Measurements from ENCODE around the gene MEX3D. TPM values are rescaled to one million over a fixed set of nuclear protein-coding genes. Genes with fewer than 3 reads are reported as not detected.

Gene MEX3D
- total and polyA plus RNA-seq, 12 donors, result 1.6 to 31.6 (median 14.4) TPM

DNA sequence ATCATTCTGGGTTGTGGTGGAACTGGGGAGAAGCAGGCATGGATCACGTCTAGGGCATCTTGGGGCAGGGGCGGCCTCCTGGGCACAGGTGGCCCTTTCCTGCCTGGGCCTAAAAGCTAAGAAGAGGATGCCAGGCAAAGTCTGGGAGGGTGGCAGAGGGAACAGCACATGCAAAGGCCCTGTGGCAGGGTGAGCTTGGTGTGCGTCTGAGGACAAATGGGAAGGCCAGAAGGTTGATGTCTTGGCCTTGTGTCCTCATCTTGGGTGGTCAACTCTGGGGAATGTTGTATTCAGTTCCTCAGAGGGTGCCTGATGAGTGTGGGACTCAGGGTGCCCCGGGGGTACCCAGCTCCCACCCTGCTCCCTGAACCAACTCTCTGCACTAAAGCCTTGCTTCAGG lies 49.7 kb downstream of the MEX3D start:
- DNase-seq, result no peak
- peaks cover 25% of the 10 kb centered on the region for H3K27me3 ChIP-seq
- intact Hi-C loops (cut with DNase I), result loop anchor here in 1 of 2 donors (10.0 kb wide), 1 partner anchor 234 kb away; the partner anchor contains the start of gene EFNA2
- H3K4me3 ChIP-seq, result no peak overlapping the region
- no peaks in the 10 kb centered on the region for H3K9me3 ChIP-seq (replicated peaks in 1 of 3)
- H3K36me3 ChIP-seq (replicated peaks in 1 of 2), result no peaks in the 10 kb centered on the region
- no peak for TF ChIP-seq POLR2A (IDR thresholded peaks at IDR 0.05)
- TF ChIP-seq, protein P1, sequence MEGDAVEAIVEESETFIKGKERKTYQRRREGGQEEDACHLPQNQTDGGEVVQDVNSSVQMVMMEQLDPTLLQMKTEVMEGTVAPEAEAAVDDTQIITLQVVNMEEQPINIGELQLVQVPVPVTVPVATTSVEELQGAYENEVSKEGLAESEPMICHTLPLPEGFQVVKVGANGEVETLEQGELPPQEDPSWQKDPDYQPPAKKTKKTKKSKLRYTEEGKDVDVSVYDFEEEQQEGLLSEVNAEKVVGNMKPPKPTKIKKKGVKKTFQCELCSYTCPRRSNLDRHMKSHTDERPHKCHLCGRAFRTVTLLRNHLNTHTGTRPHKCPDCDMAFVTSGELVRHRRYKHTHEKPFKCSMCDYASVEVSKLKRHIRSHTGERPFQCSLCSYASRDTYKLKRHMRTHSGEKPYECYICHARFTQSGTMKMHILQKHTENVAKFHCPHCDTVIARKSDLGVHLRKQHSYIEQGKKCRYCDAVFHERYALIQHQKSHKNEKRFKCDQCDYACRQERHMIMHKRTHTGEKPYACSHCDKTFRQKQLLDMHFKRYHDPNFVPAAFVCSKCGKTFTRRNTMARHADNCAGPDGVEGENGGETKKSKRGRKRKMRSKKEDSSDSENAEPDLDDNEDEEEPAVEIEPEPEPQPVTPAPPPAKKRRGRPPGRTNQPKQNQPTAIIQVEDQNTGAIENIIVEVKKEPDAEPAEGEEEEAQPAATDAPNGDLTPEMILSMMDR (IDR thresholded peaks at IDR 0.05), result no peak
- no peak overlapping the region for H3K27ac ChIP-seq
- WGBS, 4 donors, result 84 to 85% (median 84%) methylated on average over 3 to 4 of the region's 4 CpGs
- peaks cover under 1 to 3% of the 10 kb centered on the region in 2 donors for H3K4me1 ChIP-seq (replicated peaks in 1 of 2)

DNA sequence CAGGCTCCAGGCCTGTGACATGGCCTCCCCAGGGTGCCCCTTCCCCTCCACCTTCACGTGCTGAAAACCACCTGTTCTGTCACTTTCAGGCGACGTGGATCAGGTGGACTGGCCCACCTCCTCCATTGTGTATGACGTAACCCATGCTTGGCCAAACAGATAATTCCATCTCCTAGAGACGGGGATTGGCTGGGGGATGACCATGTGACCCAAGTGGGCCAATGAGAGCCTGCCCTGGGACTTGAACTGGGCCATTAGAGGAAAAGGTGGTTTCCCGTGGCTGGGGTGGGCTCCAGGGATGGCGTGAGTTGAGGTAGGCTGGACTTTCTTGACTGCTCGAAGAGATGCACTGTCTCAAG lies 51.8 kb downstream of the MEX3D start:
- intact Hi-C loops (cut with DNase I), result loop anchor here in 1 of 2 donors (10.0 kb wide), 1 partner anchor 232 kb away; the partner anchor contains the start of gene EFNA2
- H3K27ac ChIP-seq, result no peak overlapping the region
- 60 to 85% (median 79%) methylated on average over 8 of the region's 8 CpGs for WGBS, 4 donors
- H3K27me3 ChIP-seq, result peaks cover 22% of the 10 kb centered on the region
- no peaks in the 10 kb centered on the region for H3K9me3 ChIP-seq (replicated peaks in 1 of 3)
- H3K36me3 ChIP-seq (replicated peaks in 1 of 2), result no peaks in the 10 kb centered on the region
- peaks cover 4 to 7% of the 10 kb centered on the region in 2 donors for H3K4me1 ChIP-seq (replicated peaks in 1 of 2)
- no peak for TF ChIP-seq POLR2A (IDR thresholded peaks at IDR 0.05)
- H3K4me3 ChIP-seq, result no peak overlapping the region
- no peak for DNase-seq

DNA sequence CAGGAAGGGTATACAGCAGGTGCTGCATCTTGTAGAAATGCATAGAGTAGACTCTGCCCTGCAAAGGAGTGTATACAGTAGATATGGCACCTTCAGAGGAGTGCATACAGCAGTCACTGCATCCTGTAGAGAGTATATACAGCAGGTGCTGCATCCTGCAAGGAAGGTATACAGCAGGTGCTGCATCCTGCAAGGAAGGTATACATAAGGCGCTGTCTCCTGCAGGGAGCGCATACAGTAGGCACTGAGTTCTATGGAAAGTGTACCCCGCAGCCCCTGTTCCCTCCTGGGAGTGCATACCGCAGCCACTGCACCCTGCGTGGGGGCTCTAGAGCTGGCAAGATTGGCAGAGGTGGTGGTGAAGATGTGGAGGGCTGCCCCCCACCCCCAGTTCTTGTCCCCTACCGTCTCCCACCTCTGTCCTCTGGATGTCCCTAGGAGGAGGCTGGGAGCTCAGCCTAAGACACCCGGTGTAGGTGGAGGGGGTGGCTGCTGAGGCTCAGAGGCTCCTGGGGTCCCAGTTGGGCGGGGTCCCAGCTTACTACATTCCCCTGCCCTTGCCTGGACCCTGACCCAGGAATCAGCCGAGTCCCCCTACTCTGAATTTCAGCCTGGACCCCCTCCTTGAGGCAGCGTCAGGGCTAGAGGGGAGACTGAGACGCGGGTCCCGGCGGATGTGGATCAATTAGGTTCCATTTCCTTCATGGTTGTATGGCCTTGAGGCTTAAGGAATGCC lies 53.0 kb downstream of the MEX3D start:
- intact Hi-C loops (cut with DNase I), result loop anchor here in 1 of 2 donors (10.0 kb wide), 1 partner anchor 230 kb away; the partner anchor contains the start of gene EFNA2
- H3K4me3 ChIP-seq, result no peak overlapping the region
- no peak for DNase-seq
- peaks cover 22% of the 10 kb centered on the region for H3K27me3 ChIP-seq
- no peak for TF ChIP-seq POLR2A (IDR thresholded peaks at IDR 0.05)
- TF ChIP-seq, protein P1 (IDR thresholded peaks at IDR 0.05), result no peak
- H3K27ac ChIP-seq, result no peak overlapping the region
- H3K9me3 ChIP-seq (replicated peaks in 1 of 3), result no peaks in the 10 kb centered on the region
- WGBS, 4 donors, result 62 to 83% (median 70%) methylated on average over 8 to 14 of the region's 14 CpGs
- H3K4me1 ChIP-seq (replicated peaks in 1 of 2), result peaks cover 4 to 7% of the 10 kb centered on the region in 2 donors
- no peaks in the 10 kb centered on the region for H3K36me3 ChIP-seq (replicated peaks in 1 of 2)

DNA sequence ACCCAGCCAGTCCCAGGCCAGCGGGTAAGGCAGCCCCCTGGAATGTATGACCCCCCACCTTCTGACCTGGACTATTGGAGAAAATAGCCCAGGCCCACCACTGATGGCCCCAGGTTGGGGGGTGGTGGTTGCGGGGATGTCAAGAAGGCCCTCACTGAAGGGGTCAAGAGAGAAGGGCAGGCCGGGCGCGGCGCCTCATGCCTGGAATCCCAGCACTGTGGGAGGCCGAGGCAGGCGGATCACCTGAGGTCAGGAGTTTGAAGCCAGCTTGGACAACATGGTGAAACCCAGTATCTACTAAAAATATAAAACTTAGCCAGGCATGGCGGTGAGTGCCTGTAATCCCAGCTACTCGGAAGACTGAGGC lies 53.8 kb downstream of the MEX3D start:
- Histone ChIP-seq H3K27ac (no peak overlapping the region), H3K4me1 (replicated peaks in 1 of 2) (peaks cover 4 to 7% of the 10 kb centered on the region in 2 donors), H3K27me3 (peaks cover 22% of the 10 kb centered on the region), H3K4me3 (no peak overlapping the region), H3K9me3 (replicated peaks in 1 of 3) (no peaks in the 10 kb centered on the region), H3K36me3 (replicated peaks in 1 of 2) (no peaks in the 10 kb centered on the region)
- intact Hi-C loops (cut with DNase I), result loop anchor here in 1 of 2 donors (10.0 kb wide), 1 partner anchor 229 kb away; the partner anchor contains the start of gene EFNA2
- 57 to 82% (median 73%) methylated on average over 7 to 10 of the region's 10 CpGs for WGBS, 4 donors
- TF ChIP-seq, protein P1 (IDR thresholded peaks at IDR 0.05), result no peak
- TF ChIP-seq POLR2A (IDR thresholded peaks at IDR 0.05), result no peak
- DNase-seq, result no peak
